Stimulated activated CD8-positive, alpha-beta memory T cell treated with anti-CD3 and anti-CD28 coated beads, Interleukin-7, amount 100 ng/mL, for 48 hours (primary cell): Measurements from ENCODE around the gene LHPP.

Experiments used
- DNase-seq, 2 donors: peaks; one replicate each; pipeline ENCODE4 v3.0.0-alpha.2; 2020; ENCODE audit warnings: low read depth in 1 of 2; ENCODE audit errors: extremely low read depth in 1 of 2

The LHPP gene

DNA sequence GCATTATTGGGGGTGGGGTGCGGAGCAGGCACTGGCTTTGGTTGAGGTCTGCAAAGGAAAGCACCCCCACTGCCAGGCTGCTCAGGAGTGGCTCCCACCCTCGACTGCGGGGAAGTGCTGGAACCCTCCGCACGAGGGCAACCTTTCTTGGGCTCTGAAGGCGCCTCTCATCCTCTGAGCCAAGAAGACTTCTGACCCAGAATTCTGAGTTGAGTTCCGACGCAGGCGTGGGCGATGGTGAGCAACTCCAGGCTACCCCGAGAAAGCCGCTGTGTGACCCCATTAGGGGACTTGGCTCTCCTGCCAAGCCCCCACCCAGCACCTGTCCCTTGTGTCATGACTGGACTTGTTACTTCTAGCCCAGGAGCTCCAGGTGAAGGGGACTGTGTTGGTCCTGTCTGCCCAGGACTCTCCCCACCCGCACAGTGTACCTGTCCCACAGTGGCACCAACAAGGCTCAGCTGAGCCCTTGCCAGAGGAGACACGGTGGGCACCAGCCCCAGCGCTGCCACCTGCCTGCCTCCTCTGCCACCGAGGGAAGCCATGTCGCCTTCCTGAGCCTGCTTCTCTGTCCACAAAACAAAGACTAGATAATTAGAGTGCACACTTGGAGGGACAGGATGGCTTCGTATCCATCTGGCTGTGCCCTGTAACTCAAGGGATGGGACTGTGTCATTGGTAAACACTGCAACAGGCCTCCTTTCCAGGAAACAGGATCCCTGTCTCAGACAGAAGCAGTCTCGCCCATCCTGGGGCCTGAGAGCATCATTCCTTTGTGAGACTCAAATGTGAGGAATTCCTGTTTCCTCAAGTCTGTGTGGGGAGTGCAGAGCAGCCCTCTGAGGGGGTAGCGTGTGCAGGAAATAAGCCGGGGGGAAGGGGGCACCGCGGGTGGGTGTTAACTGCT lies 128.8 kb downstream of the LHPP start:
- DNase-seq: no peak

GRCh38 chr10:124591123-124591495 lies 129.5 kb downstream of the LHPP start:
- DNase-seq: no peak

GRCh38 chr10:124592101-124592500 lies 130.5 kb downstream of the LHPP start:
- DNase-seq: no peak

- DNase-seq: no peak
Measured at GRCh38 chr10:124592736-124593430, 131.3 kb downstream of the LHPP start.

DNA sequence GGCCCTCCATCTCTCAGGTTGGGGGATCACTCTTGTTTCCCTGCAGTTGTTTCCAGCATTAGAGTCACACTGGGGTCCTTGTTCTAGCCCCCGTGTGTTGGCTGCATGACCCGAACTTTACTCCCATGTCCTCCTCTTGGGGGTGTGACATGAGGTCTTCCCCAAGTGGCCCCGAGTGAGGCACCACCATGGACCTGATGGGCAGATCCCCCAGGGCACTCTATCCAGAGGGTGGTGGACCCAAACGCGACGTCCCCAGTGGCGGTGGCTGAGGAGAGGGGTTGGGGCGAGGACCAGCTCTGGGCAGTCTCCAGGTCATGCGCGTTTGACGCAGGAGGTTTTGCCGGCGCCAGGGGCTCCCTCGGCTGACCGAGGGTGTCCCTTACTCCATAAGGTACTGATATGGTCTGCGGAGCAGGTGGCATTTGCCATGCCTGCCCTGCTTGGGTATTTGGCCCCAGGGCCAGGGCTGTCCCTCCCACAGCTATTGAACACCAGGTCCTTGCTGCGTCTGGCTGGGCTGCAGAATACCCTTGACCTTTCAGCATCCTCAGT lies 131.9 kb downstream of the LHPP start:
- DNase-seq: no peak

DNA sequence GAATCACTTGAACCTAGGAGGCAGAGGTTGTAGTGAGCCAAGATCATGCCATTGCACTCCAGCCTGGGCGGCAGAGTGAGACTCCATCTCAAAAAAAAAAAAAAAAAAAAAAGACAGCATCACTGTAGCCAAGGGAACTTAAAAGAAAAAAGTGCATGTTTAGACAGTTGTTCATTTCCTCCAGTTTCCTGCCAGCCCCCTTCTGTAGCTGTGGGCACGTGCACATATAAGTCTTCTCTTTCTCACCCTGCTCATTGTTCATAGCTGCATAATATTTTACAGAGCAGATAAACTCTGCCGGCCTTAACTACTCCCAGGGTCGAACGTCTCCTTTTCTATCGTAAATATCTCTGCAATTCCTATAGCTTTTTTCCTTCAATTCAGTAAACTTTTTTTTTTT lies 132.6 kb downstream of the LHPP start:
- DNase-seq: no peak

GRCh38 chr10:124595143-124595883 lies 133.7 kb downstream of the LHPP start:
- no peak for DNase-seq

DNA sequence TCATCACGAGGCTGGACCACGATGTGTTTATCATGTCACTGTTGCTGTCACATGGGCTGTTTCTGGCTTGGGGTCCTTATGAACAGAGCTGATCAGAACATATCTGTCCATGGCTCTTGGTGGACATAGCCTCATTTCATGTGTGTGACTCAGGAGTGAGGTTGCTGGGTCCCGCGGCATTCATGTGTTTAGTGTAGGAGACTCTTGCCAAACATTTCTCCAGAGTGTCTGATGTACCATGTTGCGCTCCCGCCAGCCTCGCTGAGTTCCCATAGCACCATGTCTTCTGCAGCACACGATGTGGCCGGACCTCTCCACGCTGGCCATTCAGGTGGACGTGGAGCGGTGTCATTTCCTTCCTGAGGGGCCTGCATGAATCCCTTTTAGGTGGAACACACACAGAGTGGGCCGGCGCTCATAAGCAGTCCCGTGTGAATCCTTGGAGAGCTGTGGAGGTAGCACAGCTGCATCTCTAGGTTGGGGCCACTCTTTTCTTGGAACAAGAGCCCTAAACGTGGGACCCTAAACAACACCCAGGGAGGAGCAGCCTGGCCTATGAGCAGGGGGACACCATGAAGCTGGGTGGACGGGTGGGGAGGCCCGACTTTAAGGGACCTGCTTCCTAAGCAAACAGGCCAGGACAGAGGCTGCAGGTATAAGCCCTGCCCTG lies 134.6 kb downstream of the LHPP start:
- no peak for DNase-seq

DNA sequence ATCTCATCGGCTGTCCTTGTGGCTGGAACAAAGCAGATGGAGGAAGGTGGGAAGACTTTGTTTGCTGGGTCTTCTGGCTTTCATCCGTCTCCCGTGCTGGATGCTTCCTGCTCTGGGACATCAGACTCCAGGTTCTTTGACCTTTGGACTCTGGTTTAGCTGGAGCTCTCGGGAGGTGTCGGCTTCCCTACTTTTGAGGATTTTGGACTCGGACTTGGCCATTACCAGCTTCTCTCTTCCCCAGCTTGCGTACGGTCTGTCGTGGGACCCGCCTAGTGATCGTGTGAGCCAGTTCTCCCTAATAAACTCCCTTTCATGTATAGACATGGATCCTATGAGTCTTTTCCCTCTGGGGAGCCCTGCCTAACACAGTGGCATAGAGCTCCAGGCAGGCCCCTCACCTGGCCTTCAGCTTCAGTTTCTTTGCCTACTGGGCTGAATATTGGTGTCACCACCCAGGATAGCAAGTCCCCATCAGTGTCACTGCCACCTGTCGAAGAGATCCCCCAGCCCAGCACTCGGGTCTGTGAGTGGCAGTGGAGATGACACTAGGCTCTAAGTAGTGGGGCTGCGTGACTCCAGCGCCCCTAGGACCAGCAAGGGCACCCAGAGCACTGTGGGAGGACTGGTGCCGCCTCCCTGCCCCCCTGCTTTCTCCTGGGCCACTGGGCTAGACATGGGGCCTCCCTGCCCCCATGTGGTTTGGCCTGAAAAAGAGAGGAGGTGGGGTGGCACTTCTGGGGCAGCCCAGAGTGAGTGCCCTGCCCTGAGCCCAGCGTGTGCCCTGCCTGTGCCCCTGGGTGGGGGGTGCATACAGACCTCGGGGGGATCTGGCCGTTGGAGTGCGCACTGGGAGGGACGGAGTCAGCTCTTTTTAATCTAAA lies 135.6 kb downstream of the LHPP start:
- DNase-seq: no peak

DNA sequence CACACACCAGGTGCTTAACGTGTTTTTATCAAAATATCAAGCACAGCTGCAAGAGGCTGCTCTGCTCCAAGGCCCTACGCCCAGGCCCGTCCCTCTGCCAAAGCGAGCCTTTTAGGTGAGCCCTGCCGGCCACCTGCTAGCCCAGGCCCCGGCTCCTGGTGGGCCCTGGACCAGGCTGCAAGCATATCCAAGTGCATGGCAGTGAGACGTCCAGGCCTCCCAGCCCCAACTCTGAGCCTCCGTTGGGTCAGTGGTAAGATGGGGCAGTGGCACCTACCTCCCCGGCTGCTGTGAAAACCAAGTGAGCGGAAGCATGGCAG lies 136.2 kb downstream of the LHPP start:
- no peak for DNase-seq

GRCh38 chr10:124598196-124598595 lies 136.6 kb downstream of the LHPP start:
- no peak for DNase-seq

GRCh38 chr10:124598773-124599587 lies 137.4 kb downstream of the LHPP start:
- no peak for DNase-seq

DNA sequence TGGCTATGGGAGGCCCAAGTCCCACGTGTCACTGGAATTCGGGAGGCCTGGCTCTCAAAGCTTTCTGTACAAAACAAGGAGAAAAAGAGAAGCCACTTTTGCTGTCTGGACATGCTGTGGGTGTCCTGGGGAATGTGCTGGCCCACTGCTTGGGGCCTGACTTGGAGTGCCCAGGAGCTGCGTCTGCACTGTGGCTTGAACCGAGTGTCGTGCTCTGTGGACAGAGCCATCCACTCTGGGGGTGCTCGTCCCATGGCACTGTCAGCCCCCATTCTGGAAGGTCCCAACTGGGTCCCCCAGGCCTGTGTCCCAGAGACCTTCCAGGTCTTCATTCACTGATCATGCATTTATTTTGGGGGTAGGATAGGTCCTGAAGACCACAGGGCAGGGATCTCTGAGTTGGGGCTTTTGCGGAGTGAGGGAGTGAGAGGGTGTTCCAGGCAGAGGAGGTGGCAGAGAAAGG lies 138.0 kb downstream of the LHPP start:
- no peak for DNase-seq

- no peak for DNase-seq
Measured at GRCh38 chr10:124600051-124600880, 138.6 kb downstream of the LHPP start.

GRCh38 chr10:124601016-124601415 lies 139.4 kb downstream of the LHPP start:
- DNase-seq: no peak

- no peak for DNase-seq
Measured at GRCh38 chr10:124601431-124602120, 140.0 kb downstream of the LHPP start.

DNA sequence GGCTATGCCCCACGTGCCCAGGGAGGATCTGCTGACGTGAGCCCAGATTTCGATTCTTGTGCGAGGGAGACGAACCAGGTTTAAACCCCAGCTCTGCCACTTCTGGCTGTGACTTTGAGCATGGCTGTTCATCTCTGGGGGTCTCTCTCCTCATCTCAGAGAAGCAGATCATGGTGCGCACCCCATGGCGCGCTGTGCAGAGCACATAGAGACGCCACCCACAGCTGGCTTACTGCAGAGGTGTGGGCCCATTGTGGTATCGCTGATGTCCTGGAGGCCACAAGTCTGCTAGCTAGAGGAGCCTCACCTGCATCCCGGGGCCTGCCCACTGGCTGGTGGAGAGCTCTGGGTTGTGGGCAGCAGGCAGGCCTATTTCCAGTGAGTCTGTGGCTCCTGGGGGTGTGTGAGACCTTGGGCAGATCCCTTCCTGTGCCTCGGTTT lies 140.5 kb downstream of the LHPP start:
- DNase-seq: no peak
